ENCODE results near the gene SART1. TPM values are rescaled to one million over a fixed set of nuclear protein-coding genes. Genes with fewer than 3 reads are reported as not detected.

The SART1 gene
- total RNA-seq, 1 experiment from 2014 or later: 67.4 TPM

DNA sequence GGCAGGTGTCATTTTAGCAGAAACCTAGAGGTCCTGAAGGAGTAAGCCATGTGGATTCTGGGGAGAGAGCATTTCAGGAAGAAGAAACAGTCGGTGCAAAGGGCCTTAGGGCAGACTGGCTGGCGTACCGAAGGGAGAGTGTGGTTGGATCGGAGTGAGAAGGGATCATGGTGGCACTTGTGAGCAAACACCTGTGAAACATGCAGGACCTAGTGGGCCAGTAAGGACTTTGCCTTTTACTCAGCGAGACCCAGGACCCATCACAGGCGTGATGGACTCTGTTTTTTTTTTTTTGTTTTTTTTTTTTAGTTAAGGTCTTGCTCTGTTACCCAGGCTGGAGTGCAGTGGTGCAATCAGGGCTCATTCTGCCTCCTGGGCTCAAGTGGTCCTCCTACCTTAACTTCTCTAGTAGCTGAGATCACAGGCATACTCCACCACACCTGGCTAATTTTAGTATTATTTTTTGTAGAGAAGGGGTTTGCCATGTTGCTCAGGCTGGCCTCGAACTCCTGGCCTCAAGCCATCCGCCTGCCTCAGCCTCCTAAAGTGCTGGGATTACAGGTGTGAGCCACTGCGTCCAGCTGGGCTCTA is 19.7 kb upstream of the SART1 start:
- H3K9me3 Mint-ChIP-seq (ENCODE audit: unreplicated experiment): no peaks in the 10 kb centered on the region
- intact Hi-C loops (cut with micrococcal nuclease): no loop called here
- H3K27me3 Mint-ChIP-seq (ENCODE audit: insufficient read depth, unreplicated experiment): no peaks in the 10 kb centered on the region
- no TSS peak for BruUV-seq (replicated peaks)
- no peak overlapping the region for H3K4me3 Mint-ChIP-seq (ENCODE audit: unreplicated experiment)
- TF ChIP-seq, protein P1, sequence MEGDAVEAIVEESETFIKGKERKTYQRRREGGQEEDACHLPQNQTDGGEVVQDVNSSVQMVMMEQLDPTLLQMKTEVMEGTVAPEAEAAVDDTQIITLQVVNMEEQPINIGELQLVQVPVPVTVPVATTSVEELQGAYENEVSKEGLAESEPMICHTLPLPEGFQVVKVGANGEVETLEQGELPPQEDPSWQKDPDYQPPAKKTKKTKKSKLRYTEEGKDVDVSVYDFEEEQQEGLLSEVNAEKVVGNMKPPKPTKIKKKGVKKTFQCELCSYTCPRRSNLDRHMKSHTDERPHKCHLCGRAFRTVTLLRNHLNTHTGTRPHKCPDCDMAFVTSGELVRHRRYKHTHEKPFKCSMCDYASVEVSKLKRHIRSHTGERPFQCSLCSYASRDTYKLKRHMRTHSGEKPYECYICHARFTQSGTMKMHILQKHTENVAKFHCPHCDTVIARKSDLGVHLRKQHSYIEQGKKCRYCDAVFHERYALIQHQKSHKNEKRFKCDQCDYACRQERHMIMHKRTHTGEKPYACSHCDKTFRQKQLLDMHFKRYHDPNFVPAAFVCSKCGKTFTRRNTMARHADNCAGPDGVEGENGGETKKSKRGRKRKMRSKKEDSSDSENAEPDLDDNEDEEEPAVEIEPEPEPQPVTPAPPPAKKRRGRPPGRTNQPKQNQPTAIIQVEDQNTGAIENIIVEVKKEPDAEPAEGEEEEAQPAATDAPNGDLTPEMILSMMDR (IDR thresholded peaks at IDR 0.05; ENCODE audit: unreplicated experiment): no peak
- ChIA-PET CTCF (no interaction called here), POLR2A (no interaction called here)
- H3K4me1 Mint-ChIP-seq (ENCODE audit: insufficient read depth, unreplicated experiment): peaks cover 9% of the 10 kb centered on the region
- DNase-seq (ENCODE audit: unreplicated experiment): no peak
- no peaks in the 10 kb centered on the region for H3K36me3 Mint-ChIP-seq (ENCODE audit: insufficient read depth, unreplicated experiment)
- no peak overlapping the region for H3K27ac Mint-ChIP-seq (ENCODE audit: low read depth, unreplicated experiment)

- Mint-ChIP-seq H3K36me3 (ENCODE audit: insufficient read depth, unreplicated experiment) (no peaks in the 10 kb centered on the region), H3K27me3 (ENCODE audit: insufficient read depth, unreplicated experiment) (no peaks in the 10 kb centered on the region), H3K4me3 (ENCODE audit: unreplicated experiment) (no peak overlapping the region), H3K9me3 (ENCODE audit: unreplicated experiment) (no peaks in the 10 kb centered on the region), H3K27ac (ENCODE audit: low read depth, unreplicated experiment) (no peak overlapping the region), H3K4me1 (ENCODE audit: insufficient read depth, unreplicated experiment) (peaks cover 9% of the 10 kb centered on the region)
- POLR2A ChIA-PET: no interaction called here
- CTCF ChIA-PET: no interaction called here
- no TSS peak for BruUV-seq (replicated peaks)
- TF ChIP-seq, protein P1 (IDR thresholded peaks at IDR 0.05; ENCODE audit: unreplicated experiment): no peak
- intact Hi-C loops (cut with micrococcal nuclease): no loop called here
- DNase-seq (ENCODE audit: unreplicated experiment): no peak
Observed at GRCh38 chr11:65942531-65942930, 19.0 kb upstream of the SART1 start.

DNA sequence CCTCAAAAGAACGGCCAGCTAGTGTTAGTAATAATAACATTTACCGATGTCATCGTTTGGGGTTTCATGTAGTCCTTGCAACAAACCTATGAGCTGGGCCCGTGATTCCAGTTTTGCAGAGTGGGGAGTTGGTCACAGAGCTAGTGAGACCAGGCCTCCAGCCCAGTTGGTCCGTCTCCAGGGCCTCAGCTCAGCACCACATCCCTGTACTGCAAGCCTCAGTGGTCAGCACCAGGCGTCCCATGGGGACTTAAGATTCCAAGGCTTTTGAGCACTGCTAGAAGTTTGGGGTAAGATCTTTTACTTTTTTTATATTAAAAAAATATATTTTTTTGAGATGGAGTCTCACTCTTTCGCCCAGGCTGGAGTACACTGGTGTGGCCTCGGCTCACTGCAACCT is 17.3 kb upstream of the SART1 start:
- H3K4me1 Mint-ChIP-seq (ENCODE audit: insufficient read depth, unreplicated experiment): peaks cover 9% of the 10 kb centered on the region

GRCh38 chr11:65944767-65945166 is 16.8 kb upstream of the SART1 start:
- ChIA-PET POLR2A (interaction anchor here (0.6 kb wide), 1 partner anchor 16 kb away, joined by 3 read pairs; no protein-coding TSS in a partner anchor), CTCF (no interaction called here)
- peaks cover 9% of the 10 kb centered on the region for H3K4me1 Mint-ChIP-seq (ENCODE audit: insufficient read depth, unreplicated experiment)
- H3K36me3 Mint-ChIP-seq (ENCODE audit: insufficient read depth, unreplicated experiment): no peaks in the 10 kb centered on the region
- no peak overlapping the region for H3K27ac Mint-ChIP-seq (ENCODE audit: low read depth, unreplicated experiment)
- H3K27me3 Mint-ChIP-seq (ENCODE audit: insufficient read depth, unreplicated experiment): peaks cover 10% of the 10 kb centered on the region
- intact Hi-C loops (cut with micrococcal nuclease): no loop called here
- DNase-seq (ENCODE audit: unreplicated experiment): no peak
- H3K4me3 Mint-ChIP-seq (ENCODE audit: unreplicated experiment): no peak overlapping the region
- TF ChIP-seq, protein P1 (IDR thresholded peaks at IDR 0.05; ENCODE audit: unreplicated experiment): no peak
- no TSS peak for BruUV-seq (replicated peaks)
- H3K9me3 Mint-ChIP-seq (ENCODE audit: unreplicated experiment): no peaks in the 10 kb centered on the region

More for the DNA sequence above, 17.3 kb upstream of the SART1 start:
- no peaks in the 10 kb centered on the region for H3K36me3 Mint-ChIP-seq (ENCODE audit: insufficient read depth, unreplicated experiment)
- POLR2A ChIA-PET: no interaction called here
- CTCF ChIA-PET: no interaction called here
- no TSS peak for BruUV-seq (replicated peaks)
- H3K27me3 Mint-ChIP-seq (ENCODE audit: insufficient read depth, unreplicated experiment): peaks cover 10% of the 10 kb centered on the region
- H3K27ac Mint-ChIP-seq (ENCODE audit: low read depth, unreplicated experiment): no peak overlapping the region
- no peaks in the 10 kb centered on the region for H3K9me3 Mint-ChIP-seq (ENCODE audit: unreplicated experiment)
- no peak overlapping the region for H3K4me3 Mint-ChIP-seq (ENCODE audit: unreplicated experiment)
- TF ChIP-seq, protein P1 (IDR thresholded peaks at IDR 0.05; ENCODE audit: unreplicated experiment): no peak
- DNase-seq (ENCODE audit: unreplicated experiment): no peak
- intact Hi-C loops (cut with micrococcal nuclease): no loop called here

All from MCF 10A (cell line).